GM18858 (cell line): ENCODE measurements around the gene CD248.
"Not testable (repeated sequence)": the region's sequence is repeated elsewhere in the genome, so short reads cannot be mapped to it uniquely, and the experiment has no call there.

Experiments used
- ATAC-seq: cut with Tn5 transposase; IDR thresholded peaks from one replicate; pipeline ENCODE4 v1.9.1; 2021; ENCODE audit not compliant: unreplicated experiment

Gene CD248

GRCh38 chr11:66316849-66317251 is at the start of gene CD248:
Gene CD248, minus strand, starts transcription at chr11:66317044. Its CDS starts 17 bp downstream, at chr11:66317027.
- ATAC-seq = no peak

- no peak for ATAC-seq
Measured at GRCh38 chr11:66365711-66366619, 49.1 kb upstream of the CD248 start.

GRCh38 chr11:66365166-66365565 is 48.3 kb upstream of the CD248 start:
- ATAC-seq = no peak

- no peak for ATAC-seq
Measured at GRCh38 chr11:66363805-66364535, 47.1 kb upstream of the CD248 start.

GRCh38 chr11:66363187-66363601 is 46.4 kb upstream of the CD248 start:
- no peak for ATAC-seq

- ATAC-seq = no peak
Measured at GRCh38 chr11:66362481-66363147, 45.8 kb upstream of the CD248 start.

- ATAC-seq = no peak
Measured at GRCh38 chr11:66361502-66361941, 44.7 kb upstream of the CD248 start.

GRCh38 chr11:66360406-66361073 is 43.7 kb upstream of the CD248 start:
- ATAC-seq = no peak

- ATAC-seq = no peak
Measured at GRCh38 chr11:66359662-66360087, 42.8 kb upstream of the CD248 start.

GRCh38 chr11:66350560-66351235 is 33.9 kb upstream of the CD248 start:
- ATAC-seq = not testable (repeated sequence)

- ATAC-seq = no peak
Measured at GRCh38 chr11:66349084-66349386, 32.2 kb upstream of the CD248 start.

GRCh38 chr11:66347425-66348276 is 30.8 kb upstream of the CD248 start, which contains the start of gene B4GAT1:
Gene B4GAT1, minus strand, starts transcription at chr11:66347629. Its CDS starts 84 bp downstream, at chr11:66347545.
- ATAC-seq = peak; percentile 40

- no peak for ATAC-seq
Measured at GRCh38 chr11:66346476-66347424, 29.9 kb upstream of the CD248 start.

- ATAC-seq = no peak
Measured at GRCh38 chr11:66345316-66345649, 28.4 kb upstream of the CD248 start.

- peak; percentile 52 for ATAC-seq
Measured at GRCh38 chr11:66344550-66345315, 27.9 kb upstream of the CD248 start, which contains the start of gene BRMS1. Gene BRMS1, minus strand, starts transcription at chr11:66345104. Its CDS starts 2,870 bp downstream, at chr11:66342234.

- no peak for ATAC-seq
Measured at GRCh38 chr11:66343176-66343575, 26.3 kb upstream of the CD248 start.

- ATAC-seq = no peak
Measured at GRCh38 chr11:66341502-66342126, 24.8 kb upstream of the CD248 start.
